PC-9 (cell line): ENCODE data around the gene MYOF. TPM values are rescaled to one million over a fixed set of nuclear protein-coding genes. Genes with fewer than 3 reads are reported as not detected.

Experiments used
- BruUV-seq: library from RNA; stranded (reverse); fragments of 400-500 nt; replicated peaks from 2 replicates; lab custom pipeline; 2021; lab: Mats Ljungman, UMichigan
- CTCF ChIA-PET: fragments of 300-600 bp; sonication (Branson Sonifier 250); formaldehyde crosslinking; loops from one replicate; lab custom pipeline; 2022; ENCODE audit warnings: antibody characterized with exemption; lab: Charles Lee
- POLR2A ChIA-PET: fragments of 300-600 bp; sonication (Branson Sonifier 250); formaldehyde crosslinking; loops from one replicate; lab custom pipeline; 2022; ENCODE audit warnings: antibody characterized with exemption; ENCODE audit not compliant: unreplicated experiment; lab: Charles Lee
- DNase-seq, 2 experiments: peaks; one replicate each; pipeline versions ENCODE4 v3.0.0 to v3.0.0-alpha.2; 2015 to 2022; ENCODE audit warnings: mixed read lengths in 1 of 2
- H2AFZ ChIP-seq: fragments of 200-600 bp; sonication (generic); 2 replicates; pipeline ENCODE4 v1.8.1; 2017; ENCODE audit warnings: antibody characterized with exemption
- H3F3A ChIP-seq: fragments of 200-600 bp; sonication (generic); 2 replicates; pipeline ENCODE4 v1.8.1; 2017; ENCODE audit warnings: antibody characterized with exemption, mild to moderate bottlenecking, low read depth; ENCODE audit not compliant: insufficient read depth
- H3K27ac ChIP-seq: fragments of 200-600 bp; sonication (generic); 2 replicates; pipeline ENCODE4 v1.6.1; 2016; ENCODE audit warnings: mixed run types
- H3K27me3 ChIP-seq: fragments of 200-600 bp; sonication (generic); 2 replicates; pipeline ENCODE4 v1.6.1; 2016; ENCODE audit warnings: low read depth, mixed run types; ENCODE audit not compliant: insufficient read depth
- H3K36me3 ChIP-seq: fragments of 200-600 bp; sonication (generic); 2 replicates; pipeline ENCODE4 v1.6.1; 2016; ENCODE audit warnings: low read depth, mixed run types
- H3K4me1 ChIP-seq: fragments of 200-600 bp; sonication (generic); replicated peaks from 2 replicates; pipeline ENCODE4 v1.6.1; 2016; ENCODE audit warnings: mixed run types; ENCODE audit not compliant: insufficient read depth
- H3K4me2 ChIP-seq: fragments of 200-600 bp; sonication (generic); 2 replicates; pipeline ENCODE4 v1.6.1; 2017; ENCODE audit warnings: mixed run types
- H3K4me3 ChIP-seq: fragments of 200-600 bp; sonication (generic); 2 replicates; pipeline ENCODE4 v1.6.1; 2016; ENCODE audit warnings: mixed run types
- H3K79me2 ChIP-seq: fragments of 200-600 bp; sonication (generic); 2 replicates; pipeline ENCODE4 v1.6.1; 2017; ENCODE audit warnings: low read depth, mixed run types
- H3K9me2 ChIP-seq: fragments of 200-600 bp; sonication (generic); 2 replicates; pipeline ENCODE4 v1.8.1; 2017; ENCODE audit warnings: mild to moderate bottlenecking; ENCODE audit not compliant: insufficient read depth
- H3K9me3 ChIP-seq: fragments of 200-600 bp; sonication (generic); 2 replicates; pipeline ENCODE4 v1.8.1; 2016; ENCODE audit warnings: low read depth; ENCODE audit not compliant: insufficient read depth
- H4K20me1 ChIP-seq: fragments of 200-600 bp; sonication (generic); 2 replicates; pipeline ENCODE4 v1.8.1; 2017; ENCODE audit not compliant: insufficient read depth
- CTCF ChIP-seq: fragments of 200-600 bp; sonication (generic); conservative IDR thresholded peaks from 2 replicates; pipeline ENCODE4 v1.6.1; 2017; ENCODE audit warnings: mixed run types, antibody characterized with exemption, mild to moderate bottlenecking, moderate library complexity
- EZH2 ChIP-seq: fragments of 200-600 bp; sonication (generic); IDR thresholded peaks from 2 replicates; pipeline ENCODE4 v1.8.0; 2017; ENCODE audit warnings: antibody characterized with exemption, low read depth
- intact Hi-C: fragments of 100-400 bp; cut with micrococcal nuclease; formaldehyde crosslinking; loops from one replicate; pipeline ENCODE4 v1.10.0; 2022; ENCODE audit not compliant: unreplicated experiment
- total RNA-seq: library from RNA; stranded (reverse); gene quantifications from 2 replicates; pipeline ENCODE4 v1.2.3, GENCODE V29; 2021

The MYOF gene
- total RNA-seq, 1 experiment from 2014 or later = 274 TPM

- POLR2A ChIA-PET = interaction anchor here (0.7 kb wide), 1 partner anchor 26 kb away, joined by 4 read pairs; no protein-coding TSS in a partner anchor
- Histone ChIP-seq H3K36me3 (no peaks in the 10 kb centered on the region), H3K9me3 (no peaks in the 10 kb centered on the region), H3K9me2 (no peaks in the 10 kb centered on the region), H4K20me1 (no peaks in the 10 kb centered on the region), H3K27me3 (no peaks in the 10 kb centered on the region), H3K4me3 (no peak overlapping the region), H3K79me2 (peaks cover 37% of the 10 kb centered on the region), H2AFZ (no peak overlapping the region), H3K27ac (peak overlapping the region; percentile 99), H3K4me1 (peaks cover 80% of the 10 kb centered on the region), H3K4me2 (peak overlapping the region; percentile 26; the same call in 1 of the 2 replicates), H3F3A (peaks cover 60% of the 10 kb centered on the region)
- DNase-seq = no peak
- TF ChIP-seq EZH2 = no peak
- TF ChIP-seq CTCF = no peak
- intact Hi-C loops = no loop called here
- CTCF ChIA-PET = interaction anchor here (0.6 kb wide), 2 partner anchors 31 to 72 kb away, joined by 4 to 11 read pairs; no protein-coding TSS in a partner anchor
- no TSS peak for BruUV-seq
These were observed 41.5 kb downstream of the MYOF start for GRCh38 chr10:93440591-93441091.

GRCh38 chr10:93438613-93439253, 43.4 kb downstream of the MYOF start:
- H3K79me2 ChIP-seq = peaks cover 38% of the 10 kb centered on the region
- TF ChIP-seq CTCF (no peak), EZH2 (no peak)
- intact Hi-C loops = loop anchor here (2.0 kb wide), 1 partner anchor 62 kb away; no protein-coding TSS in a partner anchor
- ChIA-PET POLR2A (interaction anchor here (0.6 to 0.7 kb wide), 4 partner anchors 23 to 55 kb away, joined by 3 to 7 read pairs (median 3); no protein-coding TSS in a partner anchor), CTCF (no interaction called here)
- no peaks in the 10 kb centered on the region for H3K27me3 ChIP-seq
- H3K4me1 ChIP-seq = peaks cover 81% of the 10 kb centered on the region
- peak; percentile 65 to 78 for DNase-seq
- H3K4me2 ChIP-seq = peak overlapping the region; percentile 83
- H3K36me3 ChIP-seq = no peaks in the 10 kb centered on the region
- BruUV-seq = no TSS peak
- H3K9me2 ChIP-seq = no peaks in the 10 kb centered on the region
- H2AFZ ChIP-seq = no peak overlapping the region
- peaks cover 64% of the 10 kb centered on the region for H3F3A ChIP-seq
- H3K9me3 ChIP-seq = no peaks in the 10 kb centered on the region
- H3K27ac ChIP-seq = peak overlapping the region; percentile 99
- no peak overlapping the region for H3K4me3 ChIP-seq
- no peaks in the 10 kb centered on the region for H4K20me1 ChIP-seq

DNA sequence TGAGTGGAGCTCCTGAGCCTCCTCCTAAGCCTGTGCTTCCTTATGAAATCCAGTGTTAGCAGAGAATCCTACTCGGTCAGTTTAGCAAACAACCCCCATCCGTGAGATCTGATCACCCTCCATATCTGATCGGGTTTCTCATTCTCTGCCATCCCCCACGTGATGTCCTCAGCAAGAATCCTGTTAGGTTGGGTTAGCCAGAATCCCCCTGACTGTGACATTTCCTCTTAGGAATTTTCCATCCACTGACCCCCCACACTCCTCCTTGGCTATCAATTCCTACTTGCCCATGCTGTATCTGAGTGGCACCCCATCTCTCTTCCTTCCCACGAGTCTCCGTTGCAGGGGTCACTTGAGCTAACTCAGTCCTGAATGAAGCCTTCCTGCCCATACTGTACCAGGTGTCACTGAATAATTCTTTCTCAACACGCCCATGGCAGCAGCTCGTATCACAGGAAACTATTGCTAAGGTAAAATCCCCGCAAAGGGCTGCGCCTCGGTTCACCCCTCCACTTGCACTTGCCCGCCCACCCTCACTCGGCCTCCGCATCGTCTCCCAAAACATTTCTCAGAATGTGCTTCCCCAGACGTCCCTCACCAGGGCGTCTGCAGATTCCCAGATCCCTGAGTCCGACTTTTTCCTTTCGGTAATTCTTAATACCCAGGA, 44.1 kb downstream of the MYOF start:
- ChIA-PET CTCF (no interaction called here), POLR2A (interaction anchor here (0.6 to 1.3 kb wide), 2 partner anchors 44 to 55 kb away, joined by 7 to 9 read pairs; partner anchors contain the start of gene MYOF)
- Histone ChIP-seq H3K36me3 (no peaks in the 10 kb centered on the region), H3K4me3 (peak overlapping the region; percentile 21; the same call in 1 of the 2 replicates), H2AFZ (no peak overlapping the region), H4K20me1 (no peaks in the 10 kb centered on the region), H3K79me2 (peaks cover 39% of the 10 kb centered on the region), H3F3A (peaks cover 64% of the 10 kb centered on the region), H3K4me2 (peak overlapping the region; percentile 83), H3K9me2 (no peaks in the 10 kb centered on the region), H3K27me3 (no peaks in the 10 kb centered on the region), H3K4me1 (peaks cover 81% of the 10 kb centered on the region), H3K27ac (peak overlapping the region; percentile 99), H3K9me3 (no peaks in the 10 kb centered on the region)
- TF ChIP-seq EZH2 = no peak
- TF ChIP-seq CTCF = no peak
- BruUV-seq = no TSS peak
- peak; percentile 25 to 61 for DNase-seq
- intact Hi-C loops = loop anchor here (1.0 to 2.0 kb wide), 5 partner anchors 21 to 61 kb away; partner anchors contain the start of gene MYOF
